Cardiac atrium fibroblast (primary cell): ENCODE measurements around the gene PUSL1. TPM values are rescaled to one million over a fixed set of nuclear protein-coding genes. Genes with fewer than 3 reads are reported as not detected.

Experiments
- total RNA-seq: library from RNA; depleted of rRNA; stranded (reverse); fragments of >200 nt; gene quantifications from 2 replicates; pipeline ENCODE4 v1.2.3, GENCODE V29; 2015

The PUSL1 gene
- 25.8 and 28.7 TPM in 2 replicates for total RNA-seq

GRCh38 chr1:1307923-1308755 lies at the start of gene PUSL1, which contains the start of gene ACAP3:
PUSL1 (plus strand) TSS chr1:1308597; CDS start chr1:1308644, 47 bp downstream.
ACAP3 (minus strand) TSS chr1:1307930; CDS start chr1:1307815, 115 bp downstream.

GRCh38 chr1:1273512-1274298 lies 34.7 kb upstream of the PUSL1 start, which contains the start of gene UBE2J2:
UBE2J2 (minus strand) TSS chr1:1273854; CDS start chr1:1267992, 5,862 bp downstream.

GRCh38 chr1:1324524-1325287 lies 16.3 kb downstream of the PUSL1 start, which contains the start of the genes CPTP and INTS11:
CPTP (plus strand) TSS chr1:1324802; CDS start chr1:1326911, 2,109 bp downstream.
INTS11 (minus strand) TSS chr1:1324660; CDS start chr1:1324608, 52 bp downstream.

GRCh38 chr1:1331068-1331965 lies 22.9 kb downstream of the PUSL1 start, which contains the start of gene TAS1R3:
TAS1R3 (plus strand) TSS chr1:1331280; CDS start chr1:1331346, 66 bp downstream.

GRCh38 chr1:1349256-1350012 lies 41.0 kb downstream of the PUSL1 start, which contains the start of gene DVL1:
DVL1 (minus strand) TSS chr1:1349418; CDS start chr1:1349065, 353 bp downstream.

GRCh38 chr1:1358433-1359271 lies 50.3 kb downstream of the PUSL1 start, which contains the start of gene MXRA8:
MXRA8 (minus strand) TSS chr1:1358555; CDS start chr1:1358504, 51 bp downstream.

Other genes with a start within 250 kb of the PUSL1 start
- gene RNF223, start 234.3 kb upstream of the PUSL1 start, total RNA-seq: not detected in 2 replicates
- 8.4 and 16.6 TPM in 2 replicates for gene C1orf159, start 192.5 kb upstream of the PUSL1 start, total RNA-seq
- gene TTLL10, start 134.7 kb upstream of the PUSL1 start, total RNA-seq: not detected in 2 replicates
- not detected in 2 replicates for gene TNFRSF18, start 102.0 kb upstream of the PUSL1 start, total RNA-seq
- 1.9 TPM in 1 of 2 replicates, not detected in the other for gene TNFRSF4, start 94.4 kb upstream of the PUSL1 start, total RNA-seq
- gene SDF4, start 76.6 kb upstream of the PUSL1 start, total RNA-seq: 231 and 251 TPM in 2 replicates
- 21.7 and 38.4 TPM in 2 replicates for gene B3GALT6, start 76.4 kb upstream of the PUSL1 start, total RNA-seq
- gene C1QTNF12, start 61.9 kb upstream of the PUSL1 start, total RNA-seq: 4.0 TPM in 1 of 2 replicates, not detected in the other
- 31.1 and 39.7 TPM in 2 replicates for gene UBE2J2, start 34.7 kb upstream of the PUSL1 start, total RNA-seq
- 0.16 and 0.90 TPM in 2 replicates for gene SCNN1D, start 28.2 kb upstream of the PUSL1 start, total RNA-seq
- 20.4 and 39.4 TPM in 2 replicates for gene ACAP3, start 667 bp upstream of the PUSL1 start, total RNA-seq
- gene INTS11, start 16.1 kb downstream of the PUSL1 start, total RNA-seq: 64.3 and 78.3 TPM in 2 replicates
- 31.1 and 32.6 TPM in 2 replicates for gene CPTP, start 16.2 kb downstream of the PUSL1 start, total RNA-seq
- gene TAS1R3, start 22.7 kb downstream of the PUSL1 start, total RNA-seq: under 0.01 and 0.49 TPM in 2 replicates
- gene DVL1, start 40.8 kb downstream of the PUSL1 start, total RNA-seq: 43.1 and 48.4 TPM in 2 replicates
- gene MXRA8, start 50.0 kb downstream of the PUSL1 start, total RNA-seq: 121 and 139 TPM in 2 replicates
- gene AURKAIP1, start 66.6 kb downstream of the PUSL1 start, total RNA-seq: 117 and 148 TPM in 2 replicates
- 79.7 and 127 TPM in 2 replicates for gene CCNL2, start 90.7 kb downstream of the PUSL1 start, total RNA-seq
- 76.9 and 98.2 TPM in 2 replicates for gene MRPL20, start 98.7 kb downstream of the PUSL1 start, total RNA-seq
- gene ANKRD65, start 112.7 kb downstream of the PUSL1 start, total RNA-seq: 2.2 TPM in 1 of 2 replicates, not detected in the other
- 17.7 and 32.0 TPM in 2 replicates for gene VWA1, start 127.1 kb downstream of the PUSL1 start, total RNA-seq
- gene ATAD3C, start 141.1 kb downstream of the PUSL1 start, total RNA-seq: not detected in 2 replicates
- 15.7 and 19.9 TPM in 2 replicates for gene ATAD3B, start 163.2 kb downstream of the PUSL1 start, total RNA-seq
- 34.5 and 35.4 TPM in 2 replicates for gene ATAD3A, start 203.6 kb downstream of the PUSL1 start, total RNA-seq
- 7.0 TPM in 2 replicates for gene TMEM240, start 232.0 kb downstream of the PUSL1 start, total RNA-seq